A549 (cell line): ENCODE measurements around the gene SF3B3. TPM values are rescaled to one million over a fixed set of nuclear protein-coding genes. Genes with fewer than 3 reads are reported as not detected.

Source experiments
- ATAC-seq, 2 experiments: fragments of 200-7000 bp in 1 of 2; fragments of >200 bp in 1 of 2; cut with Nextera tagmentation in 1 of 2; cut with Tn5 transposase in 1 of 2; 3 replicates each; pipeline versions ENCODE4 v1.8.0 to v1.9.1; 2018 to 2020; ENCODE audit warnings: mild to moderate bottlenecking in 1 of 2, moderate library complexity in 1 of 2
- CTCF ChIA-PET: fragments of 300-600 bp; sonication (Branson Sonifier 250); formaldehyde crosslinking; extraction: SDS; loops from one replicate; lab custom pipeline; 2021; ENCODE audit warnings: antibody characterized with exemption, inconsistent platforms; lab: Yijun Ruan, JAX
- POLR2A ChIA-PET: fragments of 350-600 bp; formaldehyde crosslinking; extraction: SDS; loops from one replicate; lab custom pipeline; 2021; ENCODE audit warnings: antibody characterized with exemption, inconsistent platforms; lab: Yijun Ruan, JAX
- DNase-seq, 2 experiments: peaks; one replicate each; pipeline versions ENCODE4 v3.0.0 to v3.0.0-alpha.2; 2011 to 2016; ENCODE audit warnings: low read depth in 1 of 2, low spot score in 1 of 2
- FAIRE-seq: peaks from 2 replicates; lab custom pipeline; 2011; peaks lifted over from hg19 to GRCh38; lab: Jason Lieb, UNC
- H3K27ac ChIP-seq, 2 experiments: fragments of >200 bp; sonication (Bioruptor Twin); formaldehyde crosslinking; 3 replicates each; pipeline ENCODE4 v1.5.1; 2016 to 2017
- H3K4me1 ChIP-seq: fragments of >200 bp; sonication (Bioruptor Twin); formaldehyde crosslinking; 3 replicates; pipeline ENCODE4 v1.6.1; 2016
- H3K4me2 ChIP-seq: fragments of >200 bp; sonication (Bioruptor Twin); formaldehyde crosslinking; 3 replicates; pipeline ENCODE4 v1.6.1; 2016
- H3K4me3 ChIP-seq: fragments of >200 bp; sonication (Bioruptor Twin); formaldehyde crosslinking; 3 replicates; pipeline ENCODE4 v1.5.1; 2016
- H3K9me3 ChIP-seq: fragments of >200 bp; sonication (Bioruptor Twin); formaldehyde crosslinking; 3 replicates; pipeline ENCODE4 v1.6.1; 2016
- CBX2 ChIP-seq: fragments of 200-600 bp; sonication (generic); IDR thresholded peaks from 2 replicates; pipeline ENCODE4 v1.6.1; 2016; ENCODE audit warnings: low read depth, mild to moderate bottlenecking, borderline replicate concordance
- CTCF ChIP-seq: fragments of >200 bp; sonication (Bioruptor Twin); formaldehyde crosslinking; IDR thresholded peaks from 3 replicates; pipeline ENCODE4 v1.5.1; 2016
- E2F6 ChIP-seq: IDR thresholded peaks from 2 replicates; pipeline ENCODE4 v1.6.1; 2012; ENCODE audit warnings: low read depth, borderline replicate concordance
- EP300 ChIP-seq, 2 experiments: fragments of >200 bp; sonication (Bioruptor Twin); formaldehyde crosslinking; IDR thresholded peaks; 2 replicates in 1 of 2; 3 replicates in 1 of 2; pipeline ENCODE4 v1.6.1; 2016 to 2017
- HDAC2 ChIP-seq: fragments of 200-600 bp; sonication (generic); IDR thresholded peaks from 2 replicates; pipeline ENCODE4 v1.6.1; 2016
- HES2 ChIP-seq: fragments of >200 bp; sonication (Bioruptor Twin); formaldehyde crosslinking; IDR thresholded peaks from 2 replicates; pipeline ENCODE4 v1.6.1; 2016
- JUN ChIP-seq, 2 experiments: fragments of >200 bp; sonication (Bioruptor Twin); formaldehyde crosslinking; IDR thresholded peaks; 2 replicates in 1 of 2; 3 replicates in 1 of 2; pipeline ENCODE4 v1.6.1; 2016 to 2017
- KDM5A ChIP-seq: fragments of 200-600 bp; sonication (generic); IDR thresholded peaks from 2 replicates; pipeline ENCODE4 v1.6.1; 2016; ENCODE audit warnings: antibody characterized with exemption, mild to moderate bottlenecking
- NPAS2 ChIP-seq: fragments of 250-450 bp; sonication (Bioruptor Pico); IDR thresholded peaks from 2 replicates; pipeline ENCODE4 v1.8.0; 2022; ENCODE audit warnings: mild to moderate bottlenecking, moderate library complexity, borderline replicate concordance
- PHF8 ChIP-seq: fragments of 200-600 bp; sonication (generic); IDR thresholded peaks from 2 replicates; pipeline ENCODE4 v1.6.1; 2016; ENCODE audit warnings: low read depth, mild to moderate bottlenecking, antibody characterized with exemption, moderate library complexity, borderline replicate concordance
- RCOR1 ChIP-seq: fragments of 150-350 bp; IDR thresholded peaks from 2 replicates; pipeline ENCODE4 v1.6.1; 2014; ENCODE audit warnings: antibody characterized with exemption, low read length, low read depth
- WGBS: methylation state at CpG from one replicate; pipeline ENCODE4 v1.1.6; 2017; ENCODE audit errors: missing lambda C conversion rate; 5-methylcytosine and 5-hydroxymethylcytosine counted together
- polyA plus RNA-seq, 4 experiments: library from polyadenylated mRNA; depleted of rRNA in 3 of 4; stranded (reverse); fragments of >200 nt; fragmentation: RNase III in 1 of 4; extraction: RNeasy Plus Mini Kit Qiagen cat#74134 plus additional on column Dnase treatment in 1 of 4; gene quantifications; 2 replicates in 3 of 4; 3 replicates in 1 of 4; pipeline ENCODE4 v1.2.3, GENCODE V29; 2011 to 2017
- TF ChIP-seq, protein P1 (sequence below): fragments of >200 bp; sonication (Bioruptor Twin); formaldehyde crosslinking; IDR thresholded peaks from 3 replicates; pipeline ENCODE4 v1.6.1; 2016
- TF ChIP-seq, protein P2 (sequence below): fragments of 450-650 bp; IDR thresholded peaks from 2 replicates; pipeline ENCODE4 v1.6.1; 2014; ENCODE audit warnings: antibody characterized with exemption
- TF ChIP-seq, protein P3 (sequence below): IDR thresholded peaks from 2 replicates; pipeline ENCODE4 v1.6.1; 2012

SF3B3 gene
- polyA plus RNA-seq, 2 of the 4 experiments (the other 2 are of a cell fraction), result 111 to 155 TPM

DNA sequence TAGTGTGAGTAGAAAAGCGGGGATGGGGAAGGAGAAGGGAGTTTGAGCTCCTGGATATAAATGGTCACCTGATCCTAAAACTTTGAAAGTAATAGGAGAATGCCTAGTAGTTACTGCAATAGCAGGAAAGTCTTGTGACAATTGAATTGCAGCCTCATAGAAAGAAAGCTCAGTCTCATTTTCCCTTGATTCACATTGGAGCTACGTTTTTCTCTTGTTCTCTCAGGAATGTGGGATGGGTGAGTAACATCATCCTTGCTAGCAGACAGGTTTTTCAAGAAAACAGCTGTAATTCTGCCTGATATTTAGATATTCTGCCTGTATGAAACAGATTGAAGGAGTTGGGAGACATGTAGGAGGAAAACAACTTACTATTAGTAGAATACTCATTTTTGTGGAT is 25.3 kb downstream of the SF3B3 start:
- Histone ChIP-seq H3K27ac (no peak overlapping the region), H3K4me2 (no peak overlapping the region), H3K9me3 (no peaks in the 10 kb centered on the region), H3K4me1 (no peaks in the 10 kb centered on the region), H3K4me3 (no peak overlapping the region)
- DNase-seq (no peak), FAIRE-seq (no peak), ATAC-seq (no peak)
- 85% methylated on average over 2 of the region's 2 CpGs for WGBS
- ChIA-PET POLR2A (no interaction called here), CTCF (interaction anchor here (0.6 to 2.3 kb wide), 4 partner anchors 17 to 157 kb away, joined by 3 to 9 read pairs (median 5); no protein-coding TSS in a partner anchor)
- no peak for TF ChIP-seq NPAS2
- TF ChIP-seq PHF8, result no peak
- TF ChIP-seq HES2, result no peak
- no peak for TF ChIP-seq RCOR1

- Histone ChIP-seq H3K4me3 (no peak overlapping the region), H3K4me1 (no peaks in the 10 kb centered on the region), H3K27ac (no peak overlapping the region), H3K9me3 (no peaks in the 10 kb centered on the region), H3K4me2 (no peak overlapping the region)
- TF ChIP-seq KDM5A (no peak), E2F6 (no peak), JUN (IDR thresholded peaks at IDR 0.05) (no peak), CBX2 (no peak), EP300 (IDR thresholded peaks at IDR 0.05) (no peak), CTCF (no peak)
- TF ChIP-seq, protein P1, sequence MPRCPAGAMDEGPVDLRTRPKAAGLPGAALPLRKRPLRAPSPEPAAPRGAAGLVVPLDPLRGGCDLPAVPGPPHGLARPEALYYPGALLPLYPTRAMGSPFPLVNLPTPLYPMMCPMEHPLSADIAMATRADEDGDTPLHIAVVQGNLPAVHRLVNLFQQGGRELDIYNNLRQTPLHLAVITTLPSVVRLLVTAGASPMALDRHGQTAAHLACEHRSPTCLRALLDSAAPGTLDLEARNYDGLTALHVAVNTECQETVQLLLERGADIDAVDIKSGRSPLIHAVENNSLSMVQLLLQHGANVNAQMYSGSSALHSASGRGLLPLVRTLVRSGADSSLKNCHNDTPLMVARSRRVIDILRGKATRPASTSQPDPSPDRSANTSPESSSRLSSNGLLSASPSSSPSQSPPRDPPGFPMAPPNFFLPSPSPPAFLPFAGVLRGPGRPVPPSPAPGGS, result no peak
- TF ChIP-seq, protein P2, sequence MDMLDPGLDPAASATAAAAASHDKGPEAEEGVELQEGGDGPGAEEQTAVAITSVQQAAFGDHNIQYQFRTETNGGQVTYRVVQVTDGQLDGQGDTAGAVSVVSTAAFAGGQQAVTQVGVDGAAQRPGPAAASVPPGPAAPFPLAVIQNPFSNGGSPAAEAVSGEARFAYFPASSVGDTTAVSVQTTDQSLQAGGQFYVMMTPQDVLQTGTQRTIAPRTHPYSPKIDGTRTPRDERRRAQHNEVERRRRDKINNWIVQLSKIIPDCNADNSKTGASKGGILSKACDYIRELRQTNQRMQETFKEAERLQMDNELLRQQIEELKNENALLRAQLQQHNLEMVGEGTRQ, result no peak
- POLR2A ChIA-PET, result no interaction called here
- ATAC-seq, result no peak
- no peak for DNase-seq
- 89% methylated on average over 1 of the region's 1 CpG for WGBS
- CTCF ChIA-PET, result no interaction called here
- no peak for FAIRE-seq
Measured at GRCh38 chr16:70550082-70550481, 26.5 kb downstream of the SF3B3 start.

DNA sequence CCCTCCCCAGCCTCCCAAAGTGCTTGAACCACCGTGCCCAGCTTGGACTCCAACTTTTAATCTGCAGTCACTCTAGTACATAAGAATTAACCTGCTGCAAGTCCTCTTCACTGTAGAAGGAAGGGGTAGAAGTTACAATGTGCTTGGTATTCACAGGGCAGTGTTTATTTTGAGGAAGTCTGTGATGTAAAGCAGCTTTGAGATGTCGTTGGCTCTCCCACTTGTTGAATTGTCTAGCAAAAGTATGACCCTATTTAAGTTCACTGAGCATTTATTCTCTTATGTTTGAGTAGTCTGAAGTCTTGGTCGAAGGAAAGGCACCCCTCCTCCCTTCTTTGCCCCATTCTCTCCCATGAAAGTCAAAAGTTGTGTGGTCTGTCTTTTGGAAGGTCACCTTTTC is 28.2 kb downstream of the SF3B3 start:
- no peaks in the 10 kb centered on the region for H3K4me1 ChIP-seq
- TF ChIP-seq RCOR1, result no peak
- TF ChIP-seq, protein P1, result no peak
- no peak for TF ChIP-seq HDAC2
- TF ChIP-seq, protein P3, sequence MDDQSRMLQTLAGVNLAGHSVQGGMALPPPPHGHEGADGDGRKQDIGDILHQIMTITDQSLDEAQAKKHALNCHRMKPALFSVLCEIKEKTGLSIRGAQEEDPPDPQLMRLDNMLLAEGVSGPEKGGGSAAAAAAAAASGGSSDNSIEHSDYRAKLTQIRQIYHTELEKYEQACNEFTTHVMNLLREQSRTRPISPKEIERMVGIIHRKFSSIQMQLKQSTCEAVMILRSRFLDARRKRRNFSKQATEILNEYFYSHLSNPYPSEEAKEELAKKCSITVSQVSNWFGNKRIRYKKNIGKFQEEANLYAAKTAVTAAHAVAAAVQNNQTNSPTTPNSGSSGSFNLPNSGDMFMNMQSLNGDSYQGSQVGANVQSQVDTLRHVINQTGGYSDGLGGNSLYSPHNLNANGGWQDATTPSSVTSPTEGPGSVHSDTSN, result no peak
- ATAC-seq (no peak), DNase-seq (no peak), FAIRE-seq (no peak)
- POLR2A ChIA-PET, result no interaction called here
- H3K9me3 ChIP-seq, result no peaks in the 10 kb centered on the region
- CTCF ChIA-PET, result interaction anchor here (0.9 to 1.7 kb wide), 5 partner anchors 10 to 220 kb away, joined by 3 to 5 read pairs (median 4); no protein-coding TSS in a partner anchor
- no peak overlapping the region for H3K27ac ChIP-seq
- WGBS, result 76% methylated on average over 3 of the region's 3 CpGs
- H3K4me2 ChIP-seq, result no peak overlapping the region
- no peak overlapping the region for H3K4me3 ChIP-seq
